ENCODE data around the gene GPX4.

- no peak for TF ChIP-seq USF2 (IDR thresholded peaks at IDR 0.05; ENCODE audit: borderline replicate concordance, low read depth, low read length)
- TF ChIP-seq RCOR1 (IDR thresholded peaks at IDR 0.05; ENCODE audit: low read length), result no peak
- no peak for TF ChIP-seq GATA2 (CRISPR knock-in tag; IDR thresholded peaks at IDR 0.05)
- TF ChIP-seq CTCF (IDR thresholded peaks at IDR 0.05), result no peak
- TF ChIP-seq TAF1 (IDR thresholded peaks at IDR 0.05; ENCODE audit: borderline replicate concordance, low read depth, low read length), result no peak
- no peak for TF ChIP-seq YY1 (IDR thresholded peaks at IDR 0.05; ENCODE audit: low read depth)
- TF ChIP-seq SIN3A (IDR thresholded peaks at IDR 0.05; ENCODE audit: borderline replicate concordance, low read depth, low read length), result no peak
- TF ChIP-seq FOXJ3 (CRISPR knock-in tag; IDR thresholded peaks at IDR 0.05), result no peak
- TF ChIP-seq RAD21 (IDR thresholded peaks at IDR 0.05; ENCODE audit: low read length), result no peak
Observed at GRCh38 chr19:1091544-1092175, 12.1 kb upstream of the GPX4 start.
